Measurements from ENCODE around the gene MRPL53. TPM values are rescaled to one million over a fixed set of nuclear protein-coding genes. Genes with fewer than 3 reads are reported as not detected.

The MRPL53 gene
- total and polyA plus RNA-seq, 2 of the 13 experiments (the other 11 are each of a cell fraction or from before 2014, with no cell fraction given): 34.3 to 51.9 TPM

DNA sequence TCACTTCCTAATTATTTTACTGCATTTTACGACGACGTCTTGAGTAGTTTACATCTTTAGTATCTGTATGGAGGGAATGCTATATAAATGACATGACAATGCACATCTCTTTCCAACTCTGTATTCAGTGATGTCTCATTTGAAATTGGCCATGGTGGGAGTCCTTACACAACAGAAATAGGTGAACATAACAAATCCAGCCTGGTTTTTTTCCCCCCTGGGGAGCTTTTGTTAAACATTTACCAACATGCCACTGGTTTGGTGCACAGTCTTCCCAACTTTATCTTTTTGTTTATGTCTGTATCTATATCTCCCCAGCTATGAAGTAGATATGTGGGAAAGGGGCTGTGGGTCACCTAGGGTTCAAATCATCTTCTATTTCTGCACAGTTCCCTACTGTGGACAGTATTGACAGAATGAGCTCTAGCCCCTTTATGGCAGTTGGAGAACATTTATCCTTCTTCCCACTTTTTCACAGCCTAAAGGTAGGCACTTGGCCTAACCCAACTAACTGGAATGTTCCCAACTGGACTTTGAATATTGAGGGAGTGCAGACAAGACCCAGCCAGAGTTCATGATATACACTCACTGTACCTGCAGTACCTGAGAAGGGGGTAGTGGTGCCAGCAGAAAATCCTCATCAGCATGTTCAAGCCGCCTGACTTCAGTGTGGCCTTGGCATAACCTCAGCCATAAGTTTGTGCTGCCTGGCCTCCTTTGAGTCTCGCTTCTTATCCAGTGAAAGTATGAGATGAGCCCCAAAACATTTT is 25.1 kb downstream of the MRPL53 start (continued):
- TF ChIP-seq ZNF318 (CRISPR knock-in tag; IDR thresholded peaks at IDR 0.05): no peak
- TF ChIP-seq CREB1 (IDR thresholded peaks at IDR 0.05): no peak
- TF ChIP-seq CREB1 (CRISPR knock-in tag; IDR thresholded peaks at IDR 0.05): no peak; the same call in 1 of the 2 replicates
- TF ChIP-seq SP4 (CRISPR knock-in tag; IDR thresholded peaks at IDR 0.05): no peak
- TF ChIP-seq ZNF362 (CRISPR knock-in tag; IDR thresholded peaks at IDR 0.05; ENCODE audit: borderline replicate concordance): peak; percentile 75
- no peak for TF ChIP-seq SUZ12 (IDR thresholded peaks at IDR 0.05; ENCODE audit: low read depth, low read length)
- TF ChIP-seq ZNF33A (CRISPR knock-in tag; IDR thresholded peaks at IDR 0.05; ENCODE audit: borderline replicate concordance): no peak
- TF ChIP-seq JDP2 (CRISPR knock-in tag; IDR thresholded peaks at IDR 0.05; ENCODE audit: borderline replicate concordance): no peak
- no peak for TF ChIP-seq ZNF687 (CRISPR knock-in tag; IDR thresholded peaks at IDR 0.05)
- TF ChIP-seq, protein P1, sequence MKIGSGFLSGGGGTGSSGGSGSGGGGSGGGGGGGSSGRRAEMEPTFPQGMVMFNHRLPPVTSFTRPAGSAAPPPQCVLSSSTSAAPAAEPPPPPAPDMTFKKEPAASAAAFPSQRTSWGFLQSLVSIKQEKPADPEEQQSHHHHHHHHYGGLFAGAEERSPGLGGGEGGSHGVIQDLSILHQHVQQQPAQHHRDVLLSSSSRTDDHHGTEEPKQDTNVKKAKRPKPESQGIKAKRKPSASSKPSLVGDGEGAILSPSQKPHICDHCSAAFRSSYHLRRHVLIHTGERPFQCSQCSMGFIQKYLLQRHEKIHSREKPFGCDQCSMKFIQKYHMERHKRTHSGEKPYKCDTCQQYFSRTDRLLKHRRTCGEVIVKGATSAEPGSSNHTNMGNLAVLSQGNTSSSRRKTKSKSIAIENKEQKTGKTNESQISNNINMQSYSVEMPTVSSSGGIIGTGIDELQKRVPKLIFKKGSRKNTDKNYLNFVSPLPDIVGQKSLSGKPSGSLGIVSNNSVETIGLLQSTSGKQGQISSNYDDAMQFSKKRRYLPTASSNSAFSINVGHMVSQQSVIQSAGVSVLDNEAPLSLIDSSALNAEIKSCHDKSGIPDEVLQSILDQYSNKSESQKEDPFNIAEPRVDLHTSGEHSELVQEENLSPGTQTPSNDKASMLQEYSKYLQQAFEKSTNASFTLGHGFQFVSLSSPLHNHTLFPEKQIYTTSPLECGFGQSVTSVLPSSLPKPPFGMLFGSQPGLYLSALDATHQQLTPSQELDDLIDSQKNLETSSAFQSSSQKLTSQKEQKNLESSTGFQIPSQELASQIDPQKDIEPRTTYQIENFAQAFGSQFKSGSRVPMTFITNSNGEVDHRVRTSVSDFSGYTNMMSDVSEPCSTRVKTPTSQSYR (CRISPR knock-in tag; IDR thresholded peaks at IDR 0.05; ENCODE audit: borderline replicate concordance): peak; percentile 47; the same call in 1 of the 2 replicates
- no peak for TF ChIP-seq RBM22 (optimal IDR thresholded peaks at IDR 0.05; ENCODE audit: low read length)

Measured in HepG2 (cell line).